SK-N-SH treated with all-trans-retinoic acid at 6 μM for 48 hours (cell line): ENCODE data around the gene NYAP1.

Source experiments
- ARNTL ChIP-seq: fragments of 450-650 bp; formaldehyde crosslinking; IDR thresholded peaks from 2 replicates; pipeline ENCODE4 v1.5.0; 2020; ENCODE audit warnings: low read depth, mild to moderate bottlenecking, moderate library complexity, borderline replicate concordance
- ESRRG ChIP-seq: fragments of 250-450 bp; sonication (Bioruptor Pico); IDR thresholded peaks from 2 replicates; pipeline ENCODE4 v1.6.1; 2021; ENCODE audit warnings: mild to moderate bottlenecking
- ZFP30 ChIP-seq: fragments of 450-650 bp; formaldehyde crosslinking; IDR thresholded peaks from 2 replicates; pipeline ENCODE4 v1.5.0; 2022; ENCODE audit warnings: mild to moderate bottlenecking, moderate library complexity
- TF ChIP-seq, protein P1 (sequence below): fragments of 250-450 bp; sonication (Bioruptor Pico); IDR thresholded peaks from 2 replicates; pipeline ENCODE4 v1.8.0; 2021; ENCODE audit warnings: low read depth, mild to moderate bottlenecking, moderate library complexity, borderline replicate concordance

GRCh38 chr7:100521076-100521475 is 37.3 kb downstream of the NYAP1 start:
- no peak for TF ChIP-seq ZFP30 (CRISPR knock-in tag)
- no peak for TF ChIP-seq ESRRG (CRISPR knock-in tag)
- no peak for TF ChIP-seq ARNTL (CRISPR knock-in tag)
- TF ChIP-seq, protein P1, sequence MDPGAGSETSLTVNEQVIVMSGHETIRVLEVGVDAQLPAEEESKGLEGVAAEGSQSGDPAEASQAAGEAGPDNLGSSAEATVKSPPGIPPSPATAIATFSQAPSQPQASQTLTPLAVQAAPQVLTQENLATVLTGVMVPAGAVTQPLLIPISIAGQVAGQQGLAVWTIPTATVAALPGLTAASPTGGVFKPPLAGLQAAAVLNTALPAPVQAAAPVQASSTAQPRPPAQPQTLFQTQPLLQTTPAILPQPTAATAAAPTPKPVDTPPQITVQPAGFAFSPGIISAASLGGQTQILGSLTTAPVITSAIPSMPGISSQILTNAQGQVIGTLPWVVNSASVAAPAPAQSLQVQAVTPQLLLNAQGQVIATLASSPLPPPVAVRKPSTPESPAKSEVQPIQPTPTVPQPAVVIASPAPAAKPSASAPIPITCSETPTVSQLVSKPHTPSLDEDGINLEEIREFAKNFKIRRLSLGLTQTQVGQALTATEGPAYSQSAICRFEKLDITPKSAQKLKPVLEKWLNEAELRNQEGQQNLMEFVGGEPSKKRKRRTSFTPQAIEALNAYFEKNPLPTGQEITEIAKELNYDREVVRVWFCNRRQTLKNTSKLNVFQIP (CRISPR knock-in tag): no peak
